Activated CD4-positive, alpha-beta T cell treated with anti-CD3 and anti-CD28 coated beads for 4 hours (primary cell): Measurements from ENCODE around the gene SEC14L5.
"Not testable (repeated sequence)": the region's sequence is repeated elsewhere in the genome, so short reads cannot be mapped to it uniquely, and the experiment has no call there.

ENCODE experiments used
- DNase-seq, 2 donors: peaks; one replicate each; pipeline ENCODE4 v3.0.0-alpha.2; 2020

The SEC14L5 gene

DNA sequence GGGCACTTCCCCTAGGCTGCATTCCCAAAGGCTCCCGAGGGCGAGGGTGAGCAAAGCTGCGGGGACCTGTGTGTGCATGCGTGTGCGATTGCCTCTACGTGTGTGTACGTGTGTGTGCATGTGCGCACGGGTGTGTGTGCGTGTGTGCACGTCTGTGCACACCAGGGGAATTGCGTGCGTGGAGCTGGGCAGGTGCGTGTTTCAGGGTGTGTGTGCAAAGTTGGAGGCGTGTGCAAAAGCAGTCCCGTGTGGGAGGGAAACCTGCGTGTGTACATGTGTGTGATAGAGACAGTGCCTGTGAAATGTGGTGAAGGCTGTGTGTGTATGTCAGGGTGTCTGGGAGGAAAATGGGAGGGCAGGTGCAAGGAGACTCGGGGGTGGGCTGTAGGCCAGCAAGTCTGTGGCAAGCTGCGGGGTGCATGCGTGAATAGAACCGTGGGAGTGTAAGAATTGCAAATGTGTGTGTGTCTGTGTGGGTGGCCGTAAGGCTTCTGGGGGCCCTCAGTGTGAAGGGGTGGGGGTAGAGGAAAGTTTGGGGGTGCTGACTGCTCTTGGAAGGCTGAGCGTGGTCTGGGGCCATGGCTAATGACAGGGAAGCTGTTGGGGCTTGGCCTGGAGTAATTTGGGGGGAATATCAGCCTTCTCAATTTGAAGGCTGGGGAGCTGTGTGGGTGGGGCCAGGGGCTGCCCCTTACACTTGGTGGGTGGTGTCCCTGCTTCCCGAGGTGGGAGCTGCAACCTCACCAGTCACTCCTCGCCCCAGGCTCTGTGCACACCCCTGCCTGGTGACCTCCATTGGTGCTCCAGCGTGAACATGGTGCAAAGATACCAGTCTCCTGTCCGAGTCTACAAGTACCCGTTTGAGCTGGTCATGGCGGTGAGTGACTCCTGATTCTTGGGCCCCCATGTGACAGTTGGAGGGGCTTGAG is 644 bp downstream of the SEC14L5 start:
- DNase-seq: no peak

DNA sequence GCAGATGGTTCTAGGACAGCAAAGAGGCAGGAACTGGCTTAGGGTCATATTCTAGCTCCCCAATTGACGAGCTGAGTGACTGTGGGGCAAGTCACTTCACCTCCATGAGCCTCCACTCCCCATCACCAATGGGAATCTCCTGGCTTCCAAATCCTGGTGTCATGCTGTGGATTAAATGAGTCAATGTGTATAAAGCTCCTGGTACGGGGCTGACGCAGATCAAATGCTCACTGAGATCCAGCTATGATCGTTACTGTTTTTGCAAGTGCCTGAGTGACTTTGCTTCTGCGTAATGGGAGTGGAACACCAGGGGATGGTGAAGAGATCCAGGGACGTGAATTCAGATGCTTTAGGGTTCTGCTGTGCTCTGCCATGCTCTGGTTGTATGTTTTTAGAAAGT is 2.4 kb downstream of the SEC14L5 start:
- no peak for DNase-seq

DNA sequence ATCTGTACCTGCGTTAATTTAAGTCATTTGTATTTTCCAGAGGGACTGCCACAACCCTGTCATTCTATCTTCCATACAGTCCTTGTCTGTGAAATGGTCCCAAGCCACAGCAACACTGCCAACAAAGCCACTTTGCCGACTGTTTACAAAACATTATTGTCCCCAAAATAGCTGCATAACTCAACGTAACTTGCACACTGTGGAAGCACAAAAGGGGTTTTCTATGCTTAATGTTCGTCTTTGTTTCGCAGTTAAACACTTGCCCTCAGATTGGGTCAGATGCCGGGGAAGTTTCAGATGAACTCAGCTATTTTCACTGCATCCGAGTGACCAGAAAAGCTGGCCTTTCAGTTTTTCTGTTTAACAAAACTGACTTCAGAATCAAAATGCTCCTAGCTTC is 4.6 kb downstream of the SEC14L5 start:
- no peak for DNase-seq

DNA sequence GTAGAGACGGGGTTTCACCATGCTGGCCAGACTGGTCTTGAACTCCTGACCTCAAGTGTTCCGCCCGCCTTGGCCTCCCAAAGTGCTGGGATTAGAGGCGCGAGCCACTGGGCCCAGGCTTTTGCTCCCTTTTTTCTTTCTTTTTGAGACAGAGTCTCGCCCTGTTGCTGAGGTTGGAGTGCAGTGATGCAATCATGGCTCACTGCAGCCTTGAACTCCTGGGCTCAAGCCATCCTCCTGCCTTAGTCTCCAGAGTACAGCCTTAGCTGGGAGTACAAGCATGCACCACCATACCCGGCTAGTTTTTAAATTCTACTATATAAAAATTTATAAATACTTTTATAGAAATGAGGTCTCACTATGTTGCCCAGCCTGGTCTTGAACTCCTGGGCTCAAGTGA is 5.4 kb downstream of the SEC14L5 start:
- DNase-seq: not testable (repeated sequence)

DNA sequence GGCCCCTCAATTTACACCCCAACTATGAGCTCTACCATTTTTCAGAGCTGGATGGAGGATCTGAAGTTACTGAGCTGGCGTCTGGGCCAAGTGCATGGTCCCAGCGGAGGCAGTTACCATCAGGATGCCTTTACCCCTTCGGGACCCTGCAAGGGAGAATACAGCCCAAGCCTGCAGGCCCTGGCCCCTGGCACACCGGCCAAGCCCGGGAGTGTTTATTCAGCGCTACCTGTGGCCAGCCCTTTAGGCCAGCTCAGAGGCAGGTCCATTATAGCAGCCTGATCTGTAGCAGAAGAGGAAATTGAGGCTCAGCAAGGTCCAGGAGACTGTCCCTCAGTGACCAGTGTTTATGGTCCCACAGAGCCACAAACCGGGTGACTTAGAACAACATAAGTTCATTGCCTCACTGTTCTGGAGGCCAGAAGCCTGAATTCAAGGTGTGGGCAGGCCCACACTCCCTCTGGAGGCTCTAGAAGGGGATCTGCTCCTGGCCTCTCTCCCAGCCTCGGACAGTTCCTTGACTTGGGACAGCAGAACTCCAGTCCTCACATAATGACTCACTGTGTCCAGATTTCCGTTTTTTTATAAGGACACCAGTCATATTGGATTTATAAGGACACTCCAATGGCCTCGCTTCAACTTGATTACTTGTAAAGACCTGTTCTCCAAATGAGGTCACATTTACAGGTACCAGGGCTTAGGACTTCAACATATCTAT is 8.8 kb downstream of the SEC14L5 start:
- no peak for DNase-seq

DNA sequence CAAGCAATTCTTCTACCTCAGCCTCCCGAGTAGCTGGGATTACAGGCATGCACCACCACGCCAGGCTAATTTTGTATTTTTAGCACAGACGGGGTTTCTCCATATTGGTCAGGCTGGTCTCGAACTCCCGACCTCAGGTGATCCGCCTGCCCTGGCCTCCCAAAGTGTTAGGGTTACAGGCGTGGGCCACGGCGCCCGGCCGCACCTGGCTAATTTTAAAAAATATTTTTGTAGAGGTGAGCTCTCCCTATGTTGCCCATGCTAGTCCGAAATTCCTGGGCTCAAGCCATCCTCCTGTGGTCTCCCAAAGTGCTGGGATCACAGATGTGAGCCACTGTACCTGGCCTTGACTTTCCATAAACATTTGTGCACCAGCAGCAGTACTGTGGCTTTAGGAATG is 10.1 kb downstream of the SEC14L5 start:
- not testable (repeated sequence) for DNase-seq

DNA sequence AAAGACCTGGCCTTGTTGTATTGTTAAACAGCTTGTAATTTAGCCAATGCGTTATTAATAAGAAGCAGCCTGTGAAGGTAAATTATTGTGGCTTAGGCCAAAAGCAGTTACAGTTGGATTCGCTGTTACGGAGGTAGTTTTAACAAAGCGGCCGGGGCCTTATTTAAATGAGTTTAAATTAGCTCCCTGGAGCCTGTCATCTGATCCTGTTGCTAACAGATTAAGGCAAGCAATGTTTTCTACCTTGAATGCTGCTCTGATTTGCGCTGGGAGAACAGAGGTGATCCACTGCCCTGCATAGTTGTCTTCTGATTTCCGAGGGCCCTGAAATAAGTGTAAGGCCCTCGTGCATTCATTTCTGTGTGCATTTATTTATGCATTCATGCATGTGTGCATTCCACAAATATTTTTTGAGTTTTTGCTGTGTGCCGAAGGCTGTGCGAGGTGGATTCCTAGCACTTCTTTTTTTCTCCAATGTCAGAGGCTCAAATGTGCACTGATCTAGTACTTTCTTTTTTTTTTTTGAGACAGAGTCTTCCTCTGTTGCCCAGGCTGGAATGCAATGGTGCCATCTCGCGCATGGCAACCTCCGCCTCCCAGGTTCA is 10.9 kb downstream of the SEC14L5 start:
- DNase-seq: no peak

DNA sequence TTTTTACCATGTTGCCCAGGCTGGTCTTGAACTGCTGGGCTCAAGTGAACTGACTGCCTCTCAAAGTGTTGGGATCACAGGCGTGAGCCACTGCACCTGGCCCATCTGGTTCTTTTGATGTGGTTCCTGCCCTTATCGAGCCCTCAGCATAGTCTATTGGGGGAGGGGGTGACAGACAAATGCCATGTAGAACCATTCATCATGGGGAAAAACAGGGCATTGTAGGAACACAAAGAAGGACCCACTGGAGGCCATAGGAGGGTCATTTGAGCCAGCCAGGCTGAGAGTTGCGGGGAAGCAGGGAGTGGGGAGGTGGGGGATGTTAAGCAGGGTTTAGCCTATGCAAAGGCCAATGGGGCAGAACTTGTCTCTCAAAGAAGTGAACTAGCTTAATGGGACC is 11.9 kb downstream of the SEC14L5 start:
- DNase-seq: no peak

DNA sequence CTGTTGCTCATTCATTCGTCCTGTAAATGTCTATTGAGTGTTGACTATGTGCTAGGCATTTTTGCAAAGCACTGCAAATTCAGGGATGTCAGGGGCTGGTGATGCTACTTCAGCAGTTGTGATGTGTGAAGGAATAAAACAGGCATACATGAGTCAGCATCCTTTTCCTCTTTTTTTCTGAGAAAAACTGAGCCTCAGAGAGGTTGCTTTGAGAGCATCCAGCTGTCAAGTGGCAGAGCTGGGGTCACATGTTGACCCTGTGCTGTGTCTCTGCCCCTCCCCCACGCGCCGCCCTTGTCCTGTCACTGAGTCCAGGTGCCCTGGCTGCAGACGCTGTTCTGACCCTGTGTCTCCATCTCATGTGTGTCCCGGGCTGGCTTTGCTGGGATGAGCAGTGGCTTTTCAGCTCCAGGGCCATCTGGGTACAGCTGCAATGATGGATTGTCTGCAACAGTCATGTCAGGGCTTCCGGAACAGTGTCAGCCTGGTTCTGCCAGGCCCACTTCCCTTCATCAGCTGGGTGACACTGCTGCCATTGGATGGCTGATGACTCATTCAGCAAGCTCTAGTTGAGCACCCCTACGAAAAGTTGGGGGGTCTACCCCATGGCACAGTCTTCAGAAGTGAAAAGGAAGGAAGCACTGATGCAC is 14.9 kb downstream of the SEC14L5 start:
- DNase-seq: no peak

DNA sequence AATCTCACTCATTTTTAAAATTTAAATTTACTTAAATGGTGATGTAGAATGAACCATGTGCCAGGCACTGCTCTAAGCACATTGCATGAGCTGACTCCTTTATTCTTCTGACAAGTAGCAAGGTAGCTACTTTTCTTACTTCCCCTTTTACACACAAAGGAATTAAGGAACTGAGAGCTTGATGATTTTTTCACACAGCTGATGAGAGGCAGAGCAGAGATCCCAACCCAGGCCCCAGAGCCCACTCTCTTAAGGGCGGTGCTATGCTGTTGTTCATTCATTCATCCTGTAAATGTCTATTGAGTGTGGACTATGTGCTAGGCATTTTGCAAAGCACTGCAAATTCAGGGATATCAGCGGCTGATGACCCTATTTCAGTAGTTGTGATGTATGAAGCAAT is 17.9 kb downstream of the SEC14L5 start:
- DNase-seq: no peak

DNA sequence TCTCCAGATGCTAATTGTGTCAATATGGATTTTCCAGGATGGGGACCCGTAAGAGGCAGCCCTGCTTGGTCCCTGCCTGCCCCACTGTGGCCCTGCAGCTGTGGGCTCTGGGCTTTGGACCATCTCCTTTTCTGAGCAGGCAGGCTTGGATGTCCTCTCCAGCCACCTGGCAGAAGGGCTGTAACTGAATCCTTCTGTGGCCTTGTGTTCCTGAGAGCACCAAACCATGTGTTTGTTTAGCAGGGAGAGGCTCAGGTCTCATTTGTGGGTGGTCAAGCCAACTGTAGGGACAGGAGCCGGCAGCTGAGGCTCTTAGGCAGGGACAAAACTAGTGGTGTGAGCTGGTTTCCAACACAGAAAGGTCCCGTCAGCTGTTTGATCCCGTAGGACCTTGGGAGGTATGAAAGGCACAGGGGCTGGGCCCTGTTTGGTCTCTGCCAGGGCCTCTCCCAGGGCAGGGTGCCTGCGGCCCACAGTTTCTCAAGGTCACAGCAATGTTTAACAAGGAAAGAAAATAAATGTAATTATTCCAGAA is 18.5 kb downstream of the SEC14L5 start:
- no peak for DNase-seq

DNA sequence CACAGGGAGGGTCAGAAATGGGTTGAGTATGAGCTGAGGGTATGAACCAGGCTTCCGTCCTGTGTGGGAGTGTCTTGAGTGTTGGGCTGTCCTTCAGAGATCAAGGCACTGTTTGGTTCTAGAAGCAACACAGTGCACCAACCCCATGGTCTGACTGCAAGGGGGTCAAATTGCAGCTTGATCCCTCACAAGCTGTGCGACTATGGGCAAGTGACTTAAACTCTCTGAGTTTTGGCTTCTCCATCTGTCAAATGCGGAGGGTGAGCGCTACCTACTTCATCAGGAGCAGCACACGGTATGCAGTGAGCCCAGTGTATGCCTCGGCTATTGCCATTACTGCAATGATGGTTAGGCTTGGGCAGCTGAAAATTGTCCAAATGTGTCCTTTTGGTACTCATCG is 21.0 kb downstream of the SEC14L5 start:
- DNase-seq: no peak

DNA sequence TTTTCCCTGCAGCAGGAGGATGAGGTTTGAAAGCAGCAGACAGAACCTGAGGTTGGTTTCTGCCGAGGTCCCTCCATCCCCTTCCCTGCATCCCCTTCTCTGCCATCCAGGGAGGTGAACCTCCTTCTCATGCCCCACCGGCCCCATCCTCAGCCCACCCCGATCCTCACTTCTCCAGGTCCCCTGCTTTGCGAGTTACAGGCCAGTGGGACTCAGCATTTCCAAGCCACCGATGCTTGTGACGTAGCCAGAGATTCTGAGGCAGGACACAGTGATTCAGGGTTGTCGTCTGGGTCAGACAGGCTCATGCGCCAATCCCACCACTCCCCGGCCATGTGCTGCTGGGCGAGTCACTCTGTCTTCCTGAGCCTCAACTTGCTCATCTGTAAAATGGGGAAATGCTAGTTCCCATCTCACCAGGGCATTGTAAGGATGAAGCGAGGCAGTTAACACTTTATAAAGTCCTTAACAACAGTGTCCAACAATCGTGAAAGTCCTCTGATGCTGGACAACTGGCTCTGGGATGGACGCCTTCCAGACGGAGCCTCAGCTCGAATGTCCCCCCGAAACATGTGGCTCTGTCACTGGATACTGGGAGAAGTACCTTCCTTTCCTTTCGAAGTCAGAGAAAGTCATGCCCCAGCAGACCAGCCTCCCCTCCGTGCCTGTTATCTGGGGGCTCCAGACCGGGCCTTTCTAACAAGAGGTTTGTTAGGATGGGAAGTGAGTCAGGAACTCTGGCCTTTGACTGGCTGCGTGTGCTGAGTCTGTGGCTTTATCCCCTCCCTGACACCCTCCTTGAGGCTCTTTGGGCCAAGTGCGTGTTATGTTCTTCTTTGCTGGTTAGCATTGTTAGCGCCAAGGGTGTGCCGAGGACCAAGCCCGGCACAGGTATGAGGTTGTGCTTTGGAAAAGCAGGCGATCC is 21.9 kb downstream of the SEC14L5 start:
- DNase-seq: no peak

DNA sequence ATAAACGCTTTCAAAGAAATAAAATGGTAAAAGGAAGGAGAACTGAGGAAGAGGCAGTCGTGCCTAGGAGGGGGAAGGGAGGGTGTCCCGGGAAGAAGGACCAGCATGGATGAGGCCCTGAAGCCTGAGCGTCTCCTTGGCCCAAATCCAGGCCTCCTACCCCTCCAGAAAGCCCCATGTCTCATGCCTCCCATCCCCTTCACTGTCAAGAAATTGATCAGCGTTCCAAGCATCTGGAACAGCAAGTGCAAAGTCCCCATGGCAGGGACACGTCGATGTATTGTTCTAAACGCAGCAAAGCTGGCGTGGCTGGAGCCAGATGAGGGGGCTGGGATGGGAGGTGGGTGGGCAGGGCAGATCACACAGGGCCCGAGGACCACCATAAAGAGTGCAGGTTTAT is 22.6 kb downstream of the SEC14L5 start:
- DNase-seq: no peak

DNA sequence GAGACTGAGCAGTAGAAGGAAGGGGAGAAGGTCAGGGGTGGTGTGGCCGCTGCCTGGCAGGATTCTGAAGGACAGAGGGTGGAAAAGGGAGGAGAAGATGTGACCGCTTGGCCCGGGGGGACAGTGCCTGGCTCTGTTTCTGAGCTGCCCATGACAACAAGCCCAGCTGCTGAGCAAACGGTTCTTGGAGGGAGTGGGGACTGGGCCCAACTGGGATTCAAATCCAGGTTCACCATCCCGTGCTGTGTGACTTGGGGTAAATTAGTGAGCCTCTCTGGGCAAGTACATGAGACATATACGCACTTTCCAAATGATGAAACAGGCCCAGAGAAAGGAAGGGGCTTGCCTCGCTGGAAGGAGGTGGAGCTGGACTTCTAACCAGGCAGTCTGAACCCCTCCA is 23.3 kb downstream of the SEC14L5 start:
- no peak for DNase-seq

DNA sequence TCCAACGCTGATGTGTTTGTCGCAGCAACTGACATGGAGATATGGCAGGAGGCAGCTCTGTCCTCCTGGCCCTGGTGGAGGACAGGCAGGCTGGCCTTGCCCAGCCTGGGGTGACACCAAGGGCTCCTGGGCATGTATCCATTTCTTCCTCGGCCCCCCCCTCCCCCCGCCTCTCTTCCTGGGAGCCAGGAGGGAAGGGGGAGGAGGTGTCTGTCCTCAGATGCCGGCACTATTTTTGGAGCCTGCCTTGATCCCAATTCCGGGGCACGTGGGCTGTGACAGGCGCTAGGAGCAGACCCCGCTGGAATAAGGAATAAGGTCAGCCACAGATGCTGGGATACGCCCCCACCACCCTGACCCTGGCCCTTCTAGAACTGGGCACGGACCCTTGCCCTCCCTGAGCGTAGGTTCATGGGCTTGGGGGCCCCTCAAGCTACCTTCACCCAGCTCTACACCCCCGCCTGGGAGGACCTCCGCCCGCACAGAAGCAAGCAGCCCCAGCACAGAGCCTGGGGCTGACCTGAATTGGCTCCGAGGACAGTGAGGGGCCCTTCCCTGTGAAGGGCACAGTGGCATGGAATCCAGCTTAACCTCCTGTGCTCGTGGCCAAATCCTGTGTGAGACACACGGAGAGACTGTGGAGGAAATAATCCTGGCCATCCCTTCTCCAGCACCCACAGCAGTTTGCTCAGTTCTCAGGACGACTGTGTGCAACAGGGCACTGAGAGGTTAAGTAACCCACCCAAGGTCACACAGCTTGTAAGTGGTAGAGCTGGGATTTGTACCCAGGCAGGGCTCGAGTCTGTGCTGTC is 24.1 kb downstream of the SEC14L5 start:
- DNase-seq: no peak

DNA sequence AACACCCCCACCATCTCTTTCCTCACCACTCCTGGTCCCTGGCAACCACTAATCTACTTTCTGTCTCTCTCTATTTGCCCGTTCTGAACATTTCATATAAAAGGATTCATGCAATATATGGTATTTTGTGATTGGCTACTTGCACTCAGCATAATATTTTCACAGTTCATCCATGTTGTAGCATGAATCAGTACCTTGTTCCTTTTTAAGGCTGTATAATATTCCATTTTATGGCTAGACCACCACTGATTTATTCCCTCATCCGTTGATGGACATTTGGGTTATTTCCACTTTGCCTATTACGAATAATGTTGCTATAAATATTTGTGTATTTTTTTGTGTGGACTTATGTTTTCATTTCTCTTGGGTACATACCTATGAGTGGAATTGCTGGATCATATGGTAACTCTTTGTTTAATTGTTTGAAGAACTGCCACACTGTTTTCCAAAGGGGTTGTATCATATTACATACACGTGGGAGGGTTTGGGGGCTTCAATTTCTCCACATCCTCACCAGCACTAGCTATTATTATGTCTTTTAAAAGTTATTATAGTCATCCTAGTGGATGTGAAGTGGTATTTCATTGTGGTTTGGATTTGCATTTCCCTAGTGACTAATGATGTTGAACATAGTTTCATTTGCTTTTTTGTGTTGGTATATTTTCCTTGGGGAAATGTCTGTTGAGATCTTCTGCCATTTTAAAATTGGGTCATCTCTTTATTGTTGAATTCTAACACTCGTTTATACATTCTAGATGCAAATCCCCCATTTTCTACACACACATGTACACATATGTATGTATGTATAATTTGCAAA is 26.3 kb downstream of the SEC14L5 start:
- no peak for DNase-seq

DNA sequence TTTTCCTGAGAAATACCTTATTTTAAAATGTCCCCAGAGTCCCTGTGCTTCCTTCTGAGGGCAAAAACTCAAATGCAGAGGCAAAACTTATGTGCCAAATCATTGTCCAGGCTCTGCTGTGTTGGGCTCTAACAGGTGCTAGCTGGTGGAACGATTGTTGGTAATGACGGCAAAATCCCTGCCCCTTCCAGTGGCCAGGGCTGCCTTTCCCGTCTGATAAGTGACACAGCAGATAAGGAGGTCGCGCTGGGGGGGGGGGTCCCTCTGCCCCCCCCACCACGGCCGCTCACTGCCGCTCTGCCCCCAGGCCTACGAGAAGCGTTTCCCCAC is 29.1 kb downstream of the SEC14L5 start:
- no peak for DNase-seq

DNA sequence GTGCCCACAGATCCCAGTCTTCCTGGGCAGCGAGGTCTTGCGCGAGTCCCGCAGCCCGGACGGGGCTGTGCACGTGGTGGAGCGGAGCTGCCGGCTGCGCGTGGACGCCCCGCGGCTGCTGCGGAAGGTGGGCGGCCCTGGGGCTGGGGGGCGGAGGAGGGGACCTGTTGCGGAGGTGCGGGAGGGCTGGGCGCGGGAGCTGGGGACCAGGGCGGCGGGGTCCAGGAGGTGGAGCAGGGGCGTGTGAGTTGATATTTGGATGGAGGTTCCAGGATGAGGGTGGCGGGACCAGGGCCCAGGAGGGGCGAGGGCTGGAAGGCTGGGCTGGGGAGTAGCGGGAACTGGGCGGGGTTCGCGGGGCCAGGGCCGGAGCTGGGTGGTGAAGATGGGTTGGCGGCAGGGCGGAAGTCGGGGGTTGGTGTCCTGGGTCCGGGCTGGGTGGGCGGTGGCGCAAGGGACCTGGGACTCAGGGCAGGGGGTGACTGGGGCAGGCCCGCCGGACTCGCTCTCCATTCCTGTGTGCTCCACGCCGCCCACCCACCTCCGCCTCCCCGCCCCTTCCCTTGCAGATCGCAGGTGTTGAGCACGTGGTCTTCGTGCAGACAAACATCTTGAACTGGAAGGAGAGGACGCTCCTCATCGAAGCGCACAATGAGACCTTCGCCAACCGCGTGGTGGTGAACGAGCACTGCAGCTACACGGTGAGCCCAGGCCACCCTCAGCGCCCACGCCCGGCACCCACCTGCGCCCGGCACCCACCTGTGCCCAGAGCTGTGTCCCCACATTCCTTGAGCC is 29.6 kb downstream of the SEC14L5 start:
- DNase-seq: no peak
